DOHH2 (cell line): ENCODE data around the gene CHAMP1.

ENCODE experiments used
- CTCF ChIP-seq: fragments of 200-600 bp; sonication (generic); IDR thresholded peaks from one replicate; pipeline ENCODE4 v1.5.1; 2014; ENCODE audit warnings: antibody characterized with exemption, mild to moderate bottlenecking, low read depth, low read length; ENCODE audit not compliant: poor library complexity, severe bottlenecking
- EZH2phosphoT487 ChIP-seq: fragments of 200-600 bp; sonication (generic); IDR thresholded peaks from 2 replicates; pipeline ENCODE4 v1.6.1; 2017; ENCODE audit warnings: borderline replicate concordance, mild to moderate bottlenecking, antibody characterized with exemption, low read length, moderate library complexity, mixed read lengths

GRCh38 chr13:114334305-114335053 lies 20.2 kb downstream of the CHAMP1 start:
- no peak for TF ChIP-seq CTCF
- no peak for TF ChIP-seq EZH2phosphoT487
